ENCODE measurements around the gene CFD.

- TF ChIP-seq EZH2 (IDR thresholded peaks at IDR 0.05; ENCODE audit: insufficient read depth, poor library complexity, severe bottlenecking) (no peak), EZH2phosphoT487 (IDR thresholded peaks at IDR 0.05; ENCODE audit: insufficient read depth, low read depth) (no peak)
These were observed 14.1 kb downstream of the CFD start for GRCh38 chr19:873561-874041.

Data from GM23248 (cell line).